Peyer's patch (tissue), 4 donors: ENCODE data around the gene LRRC15.

Experiments
- POLR2A ChIP-seq, 2 donors: fragments of 450-650 bp; IDR thresholded peaks; one replicate each; pipeline ENCODE4 v1.5.1; 2017; ENCODE audit warnings: antibody characterized with exemption in 2 of 2, mild to moderate bottlenecking in 2 of 2, moderate library complexity in 2 of 2
- TF ChIP-seq, protein P1 (sequence below), 6 experiments: fragments of 450-650 bp in 4 of 6; fragments of 200-600 bp in 2 of 6; sonication (generic) in 1 of 6; IDR thresholded peaks; one replicate each; pipeline ENCODE4 v1.5.1; 2017 to 2019; ENCODE audit warnings: antibody characterized with exemption in 6 of 6, mild to moderate bottlenecking in 3 of 6, moderate library complexity in 1 of 6

GRCh38 chr3:194401868-194402329 is 32.4 kb upstream of the LRRC15 start:
- TF ChIP-seq, protein P1, sequence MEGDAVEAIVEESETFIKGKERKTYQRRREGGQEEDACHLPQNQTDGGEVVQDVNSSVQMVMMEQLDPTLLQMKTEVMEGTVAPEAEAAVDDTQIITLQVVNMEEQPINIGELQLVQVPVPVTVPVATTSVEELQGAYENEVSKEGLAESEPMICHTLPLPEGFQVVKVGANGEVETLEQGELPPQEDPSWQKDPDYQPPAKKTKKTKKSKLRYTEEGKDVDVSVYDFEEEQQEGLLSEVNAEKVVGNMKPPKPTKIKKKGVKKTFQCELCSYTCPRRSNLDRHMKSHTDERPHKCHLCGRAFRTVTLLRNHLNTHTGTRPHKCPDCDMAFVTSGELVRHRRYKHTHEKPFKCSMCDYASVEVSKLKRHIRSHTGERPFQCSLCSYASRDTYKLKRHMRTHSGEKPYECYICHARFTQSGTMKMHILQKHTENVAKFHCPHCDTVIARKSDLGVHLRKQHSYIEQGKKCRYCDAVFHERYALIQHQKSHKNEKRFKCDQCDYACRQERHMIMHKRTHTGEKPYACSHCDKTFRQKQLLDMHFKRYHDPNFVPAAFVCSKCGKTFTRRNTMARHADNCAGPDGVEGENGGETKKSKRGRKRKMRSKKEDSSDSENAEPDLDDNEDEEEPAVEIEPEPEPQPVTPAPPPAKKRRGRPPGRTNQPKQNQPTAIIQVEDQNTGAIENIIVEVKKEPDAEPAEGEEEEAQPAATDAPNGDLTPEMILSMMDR (IDR thresholded peaks at IDR 0.05), result no peak
- TF ChIP-seq POLR2A (IDR thresholded peaks at IDR 0.05), result no peak
